K562 (cell line): Measurements from ENCODE around the gene RETREG2. TPM values are rescaled to one million over a fixed set of nuclear protein-coding genes. Genes with fewer than 3 reads are reported as not detected.

Source experiments
- ATAC-seq: fragments of 200-7000 bp; cut with Tn5 transposase; 3 replicates; pipeline ENCODE4 v1.9.1; 2020; ENCODE audit warnings: moderate library complexity
- BruUV-seq: library from RNA; stranded (reverse); fragments of 400-500 nt; replicated peaks from 2 replicates; lab custom pipeline; 2021; lab: Mats Ljungman, UMichigan
- CTCF ChIA-PET: fragments of 300-600 bp; formaldehyde crosslinking; extraction: SDS; loops from one replicate; lab custom pipeline; 2021; ENCODE audit warnings: low intra/inter-chr PET ratio; lab: Yijun Ruan, JAX
- POLR2A ChIA-PET: fragments of 300-600, 350-650 bp; sonication (Branson Sonifier 250); formaldehyde crosslinking; extraction: SDS; loops from one replicate; lab custom pipeline; 2021; ENCODE audit warnings: antibody characterized with exemption, inconsistent platforms; lab: Yijun Ruan, JAX
- DNase-seq, 4 experiments: peaks; one replicate each; pipeline versions ENCODE4 v3.0.0 to v3.0.0-alpha.2; 2011 to 2018; ENCODE audit warnings: low spot score in 3 of 4, mixed read lengths in 3 of 4; ENCODE audit errors: extremely low read depth in 1 of 4
- FAIRE-seq: peaks from 2 replicates; lab custom pipeline; 2011; peaks lifted over from hg19 to GRCh38; lab: Jason Lieb, UNC
- H2AFZ ChIP-seq: 2 replicates; pipeline ENCODE4 v1.6.0; 2011; ENCODE audit warnings: low read depth, low read length, control low read depth, inconsistent platforms
- H3K27ac ChIP-seq: fragments of 200-600 bp; 3 replicates; pipeline ENCODE4 v1.8.0; 2011; ENCODE audit warnings: low read depth, mild to moderate bottlenecking, control low read depth, inconsistent platforms, low read length, moderate library complexity, mixed read lengths; ENCODE audit errors: extremely low read depth
- H3K27me3 ChIP-seq, 2 experiments: fragments of 300-600 bp in 1 of 2; 2 replicates in 1 of 2; 3 replicates in 1 of 2; pipeline versions ENCODE4 v1.6.0 to v1.8.0; 2011; ENCODE audit warnings: inconsistent platforms in 2 of 2, low read length in 2 of 2, mild to moderate bottlenecking in 1 of 2, mixed read lengths in 1 of 2, moderate library complexity in 1 of 2; ENCODE audit not compliant: control insufficient read depth in 2 of 2, insufficient read depth in 2 of 2
- H3K36me3 ChIP-seq: fragments of 300-600 bp; 3 replicates; pipeline ENCODE4 v1.8.0; 2011; ENCODE audit warnings: mild to moderate bottlenecking, low read length, inconsistent platforms; ENCODE audit not compliant: control insufficient read depth, insufficient read depth
- H3K4me1 ChIP-seq, 2 experiments: fragments of 200-600 bp in 1 of 2; replicated peaks in 1 of 2; 2 replicates in 1 of 2; 3 replicates in 1 of 2; pipeline versions ENCODE4 v1.5.1 to v1.8.0; 2011; ENCODE audit warnings: inconsistent platforms in 2 of 2, low read length in 2 of 2, mild to moderate bottlenecking in 1 of 2, mixed read lengths in 1 of 2, moderate library complexity in 1 of 2; ENCODE audit not compliant: control insufficient read depth in 2 of 2, insufficient read depth in 2 of 2
- H3K4me2 ChIP-seq: 2 replicates; pipeline ENCODE4 v1.6.1; 2011; ENCODE audit warnings: low read length, control low read depth, inconsistent platforms, mixed read lengths; ENCODE audit not compliant: insufficient read depth
- H3K4me3 ChIP-seq: fragments of 200-600 bp; sonication (generic), shearing (Covaris generic); 2 replicates; pipeline ENCODE4 v1.5.1; 2016; ENCODE audit warnings: control low read depth, inconsistent platforms
- H3K79me2 ChIP-seq: fragments of 200-600 bp; 3 replicates; pipeline ENCODE4 v1.8.0; 2011; ENCODE audit warnings: low read length, inconsistent platforms; ENCODE audit not compliant: control insufficient read depth, insufficient read depth
- H3K9ac ChIP-seq, 2 experiments: 2 replicates each; pipeline versions ENCODE4 v1.6.0 to v1.6.1; 2011; ENCODE audit warnings: low read depth in 2 of 2, low read length in 2 of 2, control low read depth in 1 of 2, inconsistent platforms in 1 of 2, mild to moderate bottlenecking in 1 of 2, mixed read lengths in 1 of 2; ENCODE audit not compliant: insufficient read depth in 1 of 2
- H3K9me1 ChIP-seq: one replicate; pipeline ENCODE4 v1.6.0; 2011; ENCODE audit warnings: inconsistent platforms, mild to moderate bottlenecking, low read length, moderate library complexity; ENCODE audit not compliant: control insufficient read depth, insufficient read depth
- H3K9me3 ChIP-seq: replicated peaks from 2 replicates; pipeline ENCODE4 v1.5.1; 2011; ENCODE audit warnings: low read depth, low read length, inconsistent platforms; ENCODE audit not compliant: control insufficient read depth, insufficient read depth
- H4K20me1 ChIP-seq: replicated peaks from 2 replicates; pipeline ENCODE4 v1.6.1; 2011; ENCODE audit warnings: low read length, inconsistent platforms, mixed read lengths; ENCODE audit not compliant: control insufficient read depth, insufficient read depth
- PCBP1 ChIP-seq: fragments of 200-400 bp; formaldehyde crosslinking; IDR thresholded peaks from 2 replicates; pipeline ENCODE4 v1.6.1; 2018; ENCODE audit warnings: mild to moderate bottlenecking, low read depth, low read length; ENCODE audit not compliant: poor library complexity, severe bottlenecking
- RBM25 ChIP-seq: fragments of 200-400 bp; formaldehyde crosslinking; IDR thresholded peaks from 2 replicates; pipeline ENCODE4 v1.6.1; 2018; ENCODE audit warnings: low read length, low read depth, moderate library complexity; ENCODE audit not compliant: severe bottlenecking
- SRSF7 ChIP-seq: fragments of 200-400 bp; formaldehyde crosslinking; optimal IDR thresholded peaks from 2 replicates; pipeline ENCODE3; 2017; ENCODE audit warnings: mild to moderate bottlenecking, low read depth, low read length
- ZNF146 ChIP-seq: IDR thresholded peaks from one replicate; pipeline ENCODE4 v1.6.1; 2018; ENCODE audit warnings: missing compliant biosample characterization; ENCODE audit not compliant: unreplicated experiment
- ZNF3 ChIP-seq: fragments of 250-450 bp; sonication (Bioruptor Pico); IDR thresholded peaks from 2 replicates; pipeline ENCODE4 v1.5.0; 2021; ENCODE audit warnings: mild to moderate bottlenecking, moderate library complexity
- WGBS: fragments of 100-300 bp; shearing (Covaris generic); methylation state at CpG from one replicate; pipeline ENCODE4 v1.1.6; 2016; ENCODE audit warnings: low coverage, mixed read lengths; ENCODE audit not compliant: insufficient coverage; ENCODE audit errors: missing lambda C conversion rate; 5-methylcytosine and 5-hydroxymethylcytosine counted together
- in situ Hi-C: fragments of 300-500 bp; cut with MboI; formaldehyde crosslinking; loops from 4 replicates; pipeline ENCODE4 v1.15.0; 2018; ENCODE audit warnings: inconsistent platforms, mixed read lengths
- intact Hi-C: fragments of 100-400 bp; cut with micrococcal nuclease; formaldehyde crosslinking; loops from 2 replicates; pipeline ENCODE4 v1.14.2; 2022
- polyA plus RNA-seq, 8 experiments: library from polyadenylated mRNA; depleted of rRNA in 4 of 8; stranded (reverse) in 5 of 8; unstranded in 3 of 8; fragments of >200 nt; fragmentation: Nextera tagmentation in 2 of 8; fragmentation: Illumina TruSeq in 1 of 8; extraction: Ambion mirVana in 2 of 8; extraction: Trizol in 1 of 8; gene quantifications; 2 replicates each; pipeline versions ENCODE4 v1.2.1 to v1.2.3, GENCODE V29; 2011 to 2014; ENCODE audit warnings: inconsistent platforms in 1 of 8, missing spikeins in 1 of 8
- total RNA-seq, 7 experiments: library from RNA; depleted of rRNA in 6 of 7; stranded (reverse); fragments of >200 nt in 6 of 7; fragmentation: Illumina TruSeq in 2 of 7; extraction: Trizol in 2 of 7; gene quantifications; 2 replicates each; pipeline versions ENCODE4 v1.2.1 to v1.2.3, GENCODE V29; 2011 to 2021; ENCODE audit warnings: low replicate concordance in 1 of 7
- TF ChIP-seq, protein P1 (sequence below): fragments of 250-450 bp; sonication (Bioruptor Pico); IDR thresholded peaks from 2 replicates; pipeline ENCODE4 v1.4.0; 2020
- TF ChIP-seq, protein P2 (sequence below): fragments of 450-650 bp; IDR thresholded peaks from 2 replicates; pipeline ENCODE4 v1.6.1; 2016; ENCODE audit warnings: low read depth, mild to moderate bottlenecking, moderate library complexity
- TF ChIP-seq, protein P3 (sequence below), 2 experiments: IDR thresholded peaks; 2 replicates each; pipeline ENCODE4 v1.6.1; 2012; ENCODE audit warnings: improper control_type of control experiment in 2 of 2, low read depth in 2 of 2, low read length in 2 of 2, borderline replicate concordance in 1 of 2

RETREG2 gene
- total and polyA plus RNA-seq, 9 of the 15 experiments (the other 6 are each of a cell fraction or from before 2014, with no cell fraction given): 4.9 to 40.1 (median 19.2) TPM

DNA sequence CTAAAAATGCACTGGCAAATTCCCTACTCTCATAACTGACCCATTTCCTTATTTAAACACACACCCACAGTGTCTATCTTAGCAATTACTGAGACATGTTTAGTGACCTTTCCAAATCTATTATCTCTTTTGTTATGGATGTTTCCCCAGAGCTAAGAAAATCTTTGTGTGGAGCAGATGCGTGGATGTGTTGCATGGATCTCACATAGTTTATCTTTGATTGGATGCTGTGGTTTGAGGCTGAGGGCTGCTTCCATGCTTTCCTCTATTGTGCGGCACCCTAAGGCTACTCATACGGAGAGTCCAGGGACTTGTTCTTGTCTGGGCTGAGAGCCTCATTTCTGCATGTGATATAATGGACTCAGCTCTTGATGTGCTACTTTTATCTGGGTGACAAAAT is 56.3 kb downstream of the RETREG2 start:
- no peak overlapping the region for H2AFZ ChIP-seq
- H3K4me3 ChIP-seq: no peak overlapping the region
- 85% methylated on average over 3 of the region's 3 CpGs for WGBS
- in situ Hi-C loops (no loop called here), intact Hi-C loops (no loop called here)
- no peak for DNase-seq
- no peaks in the 10 kb centered on the region for H3K9me3 ChIP-seq
- no peaks in the 10 kb centered on the region for H3K27me3 ChIP-seq
- ATAC-seq: no peak
- no peak overlapping the region for H3K4me2 ChIP-seq
- peaks cover 65% of the 10 kb centered on the region for H3K36me3 ChIP-seq
- no peaks in the 10 kb centered on the region for H3K9me1 ChIP-seq
- peaks cover 26% of the 10 kb centered on the region for H3K79me2 ChIP-seq
- no peak for TF ChIP-seq ZNF3
- TF ChIP-seq, protein P1, sequence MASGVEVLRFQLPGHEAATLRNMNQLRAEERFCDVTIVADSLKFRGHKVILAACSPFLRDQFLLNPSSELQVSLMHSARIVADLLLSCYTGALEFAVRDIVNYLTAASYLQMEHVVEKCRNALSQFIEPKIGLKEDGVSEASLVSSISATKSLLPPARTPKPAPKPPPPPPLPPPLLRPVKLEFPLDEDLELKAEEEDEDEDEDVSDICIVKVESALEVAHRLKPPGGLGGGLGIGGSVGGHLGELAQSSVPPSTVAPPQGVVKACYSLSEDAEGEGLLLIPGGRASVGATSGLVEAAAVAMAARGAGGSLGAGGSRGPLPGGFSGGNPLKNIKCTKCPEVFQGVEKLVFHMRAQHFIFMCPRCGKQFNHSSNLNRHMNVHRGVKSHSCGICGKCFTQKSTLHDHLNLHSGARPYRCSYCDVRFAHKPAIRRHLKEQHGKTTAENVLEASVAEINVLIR (CRISPR knock-in tag): no peak
- TF ChIP-seq ZNF146 (CRISPR knock-in tag): no peak
- TF ChIP-seq RBM25: no peak
- TF ChIP-seq, protein P2, sequence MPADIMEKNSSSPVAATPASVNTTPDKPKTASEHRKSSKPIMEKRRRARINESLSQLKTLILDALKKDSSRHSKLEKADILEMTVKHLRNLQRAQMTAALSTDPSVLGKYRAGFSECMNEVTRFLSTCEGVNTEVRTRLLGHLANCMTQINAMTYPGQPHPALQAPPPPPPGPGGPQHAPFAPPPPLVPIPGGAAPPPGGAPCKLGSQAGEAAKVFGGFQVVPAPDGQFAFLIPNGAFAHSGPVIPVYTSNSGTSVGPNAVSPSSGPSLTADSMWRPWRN: no peak
- TF ChIP-seq, protein P3, sequence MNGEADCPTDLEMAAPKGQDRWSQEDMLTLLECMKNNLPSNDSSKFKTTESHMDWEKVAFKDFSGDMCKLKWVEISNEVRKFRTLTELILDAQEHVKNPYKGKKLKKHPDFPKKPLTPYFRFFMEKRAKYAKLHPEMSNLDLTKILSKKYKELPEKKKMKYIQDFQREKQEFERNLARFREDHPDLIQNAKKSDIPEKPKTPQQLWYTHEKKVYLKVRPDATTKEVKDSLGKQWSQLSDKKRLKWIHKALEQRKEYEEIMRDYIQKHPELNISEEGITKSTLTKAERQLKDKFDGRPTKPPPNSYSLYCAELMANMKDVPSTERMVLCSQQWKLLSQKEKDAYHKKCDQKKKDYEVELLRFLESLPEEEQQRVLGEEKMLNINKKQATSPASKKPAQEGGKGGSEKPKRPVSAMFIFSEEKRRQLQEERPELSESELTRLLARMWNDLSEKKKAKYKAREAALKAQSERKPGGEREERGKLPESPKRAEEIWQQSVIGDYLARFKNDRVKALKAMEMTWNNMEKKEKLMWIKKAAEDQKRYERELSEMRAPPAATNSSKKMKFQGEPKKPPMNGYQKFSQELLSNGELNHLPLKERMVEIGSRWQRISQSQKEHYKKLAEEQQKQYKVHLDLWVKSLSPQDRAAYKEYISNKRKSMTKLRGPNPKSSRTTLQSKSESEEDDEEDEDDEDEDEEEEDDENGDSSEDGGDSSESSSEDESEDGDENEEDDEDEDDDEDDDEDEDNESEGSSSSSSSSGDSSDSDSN (IDR thresholded peaks at IDR 0.05; ENCODE audit: borderline replicate concordance in 1 of 2, low read depth in 2 of 2, low read length in 2 of 2): no peak
- TF ChIP-seq SRSF7: no peak
- TF ChIP-seq PCBP1: no peak
- no peak for FAIRE-seq
- H3K9ac ChIP-seq: no peak overlapping the region
- ChIA-PET POLR2A (interaction anchor here (0.9 kb wide), 1 partner anchor 10 kb away, joined by 3 read pairs; no protein-coding TSS in a partner anchor), CTCF (no interaction called here)
- BruUV-seq: no TSS peak
- H3K27ac ChIP-seq: no peak overlapping the region
- peaks cover 5 to 10% of the 10 kb centered on the region in 2 experiments; a peak in 4 of 5 replicates for H3K4me1 ChIP-seq
- H4K20me1 ChIP-seq: no peaks in the 10 kb centered on the region

Other genes with a start within 250 kb of the RETREG2 start
Only the 7 nearest of the 21 such genes appear.
- gene NHEJ1, start 17.5 kb upstream of the RETREG2 start, total RNA-seq (2014; rRNA removed): 9.0 and 13.8 TPM in 2 replicates
- 13.6 and 13.9 TPM in 2 replicates for gene NHEJ1, start 17.5 kb upstream of the RETREG2 start, total RNA-seq (2014; rRNA removed; fragmentation: Illumina TruSeq; extraction: Trizol)
- 10.6 and 10.7 TPM in 2 replicates for gene NHEJ1, start 17.5 kb upstream of the RETREG2 start, total RNA-seq (2015; rRNA removed; fragmentation: Illumina TruSeq; extraction: Trizol)
- 9.7 and 12.2 TPM in 2 replicates for gene NHEJ1, start 17.5 kb upstream of the RETREG2 start, total RNA-seq (2021)
- gene NHEJ1, start 17.5 kb upstream of the RETREG2 start, polyA plus RNA-seq (2011; rRNA removed): 18.9 and 19.8 TPM in 2 replicates
- 15.6 and 15.8 TPM in 2 replicates for gene NHEJ1, start 17.5 kb upstream of the RETREG2 start, polyA plus RNA-seq (2014; fragmentation: Illumina TruSeq; extraction: Trizol)
- gene NHEJ1, start 17.5 kb upstream of the RETREG2 start, polyA plus RNA-seq (2014; fragmentation: Nextera tagmentation; extraction: Ambion mirVana): 10 to 100 TPM; 16.5 to 23.7 TPM
- 9.3 and 11.6 TPM in 2 replicates for gene NHEJ1, start 17.5 kb upstream of the RETREG2 start, polyA plus RNA-seq (2014; rRNA removed)
- gene SLC23A3, start 8.2 kb upstream of the RETREG2 start, total RNA-seq (2014; rRNA removed): 0.27 TPM in 1 of 2 replicates, not detected in the other
- gene SLC23A3, start 8.2 kb upstream of the RETREG2 start, total RNA-seq (2014; rRNA removed; fragmentation: Illumina TruSeq; extraction: Trizol): 0.06 and 0.11 TPM in 2 replicates
- 0.19 and 0.22 TPM in 2 replicates for gene SLC23A3, start 8.2 kb upstream of the RETREG2 start, total RNA-seq (2015; rRNA removed; fragmentation: Illumina TruSeq; extraction: Trizol)
- gene SLC23A3, start 8.2 kb upstream of the RETREG2 start, total RNA-seq (2021): 0.60 and 0.64 TPM in 2 replicates
- gene SLC23A3, start 8.2 kb upstream of the RETREG2 start, polyA plus RNA-seq (2011; rRNA removed): 0.25 and 0.65 TPM in 2 replicates
- gene SLC23A3, start 8.2 kb upstream of the RETREG2 start, polyA plus RNA-seq (2014; fragmentation: Illumina TruSeq; extraction: Trizol): 0.14 and 0.16 TPM in 2 replicates
- gene SLC23A3, start 8.2 kb upstream of the RETREG2 start, polyA plus RNA-seq (2014; fragmentation: Nextera tagmentation; extraction: Ambion mirVana): under 1 TPM; 0.06 to 0.07 TPM
- 0.07 TPM in 1 of 2 replicates, not detected in the other for gene SLC23A3, start 8.2 kb upstream of the RETREG2 start, polyA plus RNA-seq (2014; rRNA removed)
- 30.5 and 32.2 TPM in 2 replicates for gene CNPPD1, start 1.4 kb upstream of the RETREG2 start, total RNA-seq (2014; rRNA removed)
- 16.3 and 17.4 TPM in 2 replicates for gene CNPPD1, start 1.4 kb upstream of the RETREG2 start, total RNA-seq (2014; rRNA removed; fragmentation: Illumina TruSeq; extraction: Trizol)
- gene CNPPD1, start 1.4 kb upstream of the RETREG2 start, total RNA-seq (2015; rRNA removed; fragmentation: Illumina TruSeq; extraction: Trizol): 22.3 and 23.3 TPM in 2 replicates
- gene CNPPD1, start 1.4 kb upstream of the RETREG2 start, total RNA-seq (2021): 51.6 and 53.5 TPM in 2 replicates
- 27.0 and 33.6 TPM in 2 replicates for gene CNPPD1, start 1.4 kb upstream of the RETREG2 start, polyA plus RNA-seq (2011; rRNA removed)
- gene CNPPD1, start 1.4 kb upstream of the RETREG2 start, polyA plus RNA-seq (2014; fragmentation: Illumina TruSeq; extraction: Trizol): 30.4 and 38.0 TPM in 2 replicates
- gene CNPPD1, start 1.4 kb upstream of the RETREG2 start, polyA plus RNA-seq (2014; fragmentation: Nextera tagmentation; extraction: Ambion mirVana): 10 to 100 TPM in 1 of 2 experiments, 1 to 10 TPM in 1; 9.9 to 21.9 TPM
- gene CNPPD1, start 1.4 kb upstream of the RETREG2 start, polyA plus RNA-seq (2014; rRNA removed): 35.9 and 39.8 TPM in 2 replicates
- 29.8 and 37.3 TPM in 2 replicates for gene ZFAND2B, start 28.5 kb downstream of the RETREG2 start, total RNA-seq (2014; rRNA removed)
- 10.1 and 16.5 TPM in 2 replicates for gene ZFAND2B, start 28.5 kb downstream of the RETREG2 start, total RNA-seq (2014; rRNA removed; fragmentation: Illumina TruSeq; extraction: Trizol)
- 21.6 and 22.7 TPM in 2 replicates for gene ZFAND2B, start 28.5 kb downstream of the RETREG2 start, total RNA-seq (2015; rRNA removed; fragmentation: Illumina TruSeq; extraction: Trizol)
- gene ZFAND2B, start 28.5 kb downstream of the RETREG2 start, total RNA-seq (2021): 28.2 and 31.4 TPM in 2 replicates
- 26.1 and 30.9 TPM in 2 replicates for gene ZFAND2B, start 28.5 kb downstream of the RETREG2 start, polyA plus RNA-seq (2011; rRNA removed)
- 28.9 and 33.0 TPM in 2 replicates for gene ZFAND2B, start 28.5 kb downstream of the RETREG2 start, polyA plus RNA-seq (2014; fragmentation: Illumina TruSeq; extraction: Trizol)
- gene ZFAND2B, start 28.5 kb downstream of the RETREG2 start, polyA plus RNA-seq (2014; fragmentation: Nextera tagmentation; extraction: Ambion mirVana): 10 to 100 TPM in 1 of 2 experiments, 1 to 10 TPM in 1; 9.9 to 14.6 TPM
- 26.0 and 33.3 TPM in 2 replicates for gene ZFAND2B, start 28.5 kb downstream of the RETREG2 start, polyA plus RNA-seq (2014; rRNA removed)
- gene ABCB6, start 40.7 kb downstream of the RETREG2 start, total RNA-seq (2014; rRNA removed): 19.1 and 25.7 TPM in 2 replicates
- gene ABCB6, start 40.7 kb downstream of the RETREG2 start, total RNA-seq (2014; rRNA removed; fragmentation: Illumina TruSeq; extraction: Trizol): 15.2 and 16.8 TPM in 2 replicates
- gene ABCB6, start 40.7 kb downstream of the RETREG2 start, total RNA-seq (2015; rRNA removed; fragmentation: Illumina TruSeq; extraction: Trizol): 11.9 and 12.0 TPM in 2 replicates
- gene ABCB6, start 40.7 kb downstream of the RETREG2 start, total RNA-seq (2021): 29.2 and 31.6 TPM in 2 replicates
- 21.0 and 45.8 TPM in 2 replicates for gene ABCB6, start 40.7 kb downstream of the RETREG2 start, polyA plus RNA-seq (2011; rRNA removed)
- 26.6 and 29.8 TPM in 2 replicates for gene ABCB6, start 40.7 kb downstream of the RETREG2 start, polyA plus RNA-seq (2014; fragmentation: Illumina TruSeq; extraction: Trizol)
- 1 to 10 TPM; 3.7 to 8.1 TPM for gene ABCB6, start 40.7 kb downstream of the RETREG2 start, polyA plus RNA-seq (2014; fragmentation: Nextera tagmentation; extraction: Ambion mirVana)
- 13.6 and 15.1 TPM in 2 replicates for gene ABCB6, start 40.7 kb downstream of the RETREG2 start, polyA plus RNA-seq (2014; rRNA removed)
- 23.5 and 36.3 TPM in 2 replicates for gene ATG9A, start 51.4 kb downstream of the RETREG2 start, total RNA-seq (2014; rRNA removed)
- 21.0 and 21.9 TPM in 2 replicates for gene ATG9A, start 51.4 kb downstream of the RETREG2 start, total RNA-seq (2014; rRNA removed; fragmentation: Illumina TruSeq; extraction: Trizol)
- gene ATG9A, start 51.4 kb downstream of the RETREG2 start, total RNA-seq (2015; rRNA removed; fragmentation: Illumina TruSeq; extraction: Trizol): 13.9 and 19.3 TPM in 2 replicates
- gene ATG9A, start 51.4 kb downstream of the RETREG2 start, total RNA-seq (2021): 47.9 and 54.5 TPM in 2 replicates
- gene ATG9A, start 51.4 kb downstream of the RETREG2 start, polyA plus RNA-seq (2011; rRNA removed): 65.6 and 83.0 TPM in 2 replicates
- gene ATG9A, start 51.4 kb downstream of the RETREG2 start, polyA plus RNA-seq (2014; fragmentation: Illumina TruSeq; extraction: Trizol): 38.7 and 40.7 TPM in 2 replicates
- under 1 TPM; 0.25 to 0.60 TPM for gene ATG9A, start 51.4 kb downstream of the RETREG2 start, polyA plus RNA-seq (2014; fragmentation: Nextera tagmentation; extraction: Ambion mirVana)
- gene ATG9A, start 51.4 kb downstream of the RETREG2 start, polyA plus RNA-seq (2014; rRNA removed): 23.4 and 35.3 TPM in 2 replicates
- gene ANKZF1, start 51.5 kb downstream of the RETREG2 start, total RNA-seq (2014; rRNA removed): 40.7 and 41.5 TPM in 2 replicates
- 22.5 and 26.3 TPM in 2 replicates for gene ANKZF1, start 51.5 kb downstream of the RETREG2 start, total RNA-seq (2014; rRNA removed; fragmentation: Illumina TruSeq; extraction: Trizol)
- gene ANKZF1, start 51.5 kb downstream of the RETREG2 start, total RNA-seq (2015; rRNA removed; fragmentation: Illumina TruSeq; extraction: Trizol): 21.6 and 21.8 TPM in 2 replicates
- 36.3 and 43.5 TPM in 2 replicates for gene ANKZF1, start 51.5 kb downstream of the RETREG2 start, total RNA-seq (2021)
- 47.0 and 86.3 TPM in 2 replicates for gene ANKZF1, start 51.5 kb downstream of the RETREG2 start, polyA plus RNA-seq (2011; rRNA removed)
- gene ANKZF1, start 51.5 kb downstream of the RETREG2 start, polyA plus RNA-seq (2014; fragmentation: Illumina TruSeq; extraction: Trizol): 29.2 and 31.0 TPM in 2 replicates
- 1 to 10 TPM; 3.1 to 3.9 TPM for gene ANKZF1, start 51.5 kb downstream of the RETREG2 start, polyA plus RNA-seq (2014; fragmentation: Nextera tagmentation; extraction: Ambion mirVana)
- 49.0 and 60.6 TPM in 2 replicates for gene ANKZF1, start 51.5 kb downstream of the RETREG2 start, polyA plus RNA-seq (2014; rRNA removed)